Osteocyte (in vitro differentiated cells): ENCODE data around the gene RND1. TPM values are rescaled to one million over a fixed set of nuclear protein-coding genes. Genes with fewer than 3 reads are reported as not detected.

Experiments used
- DNase-seq: peaks from one replicate; pipeline ENCODE4 v3.0.0; 2021; ENCODE audit warnings: mixed read lengths; ENCODE audit not compliant: unreplicated experiment; ENCODE audit errors: extremely low spot score
- H3K27ac Mint-ChIP-seq: one replicate; pipeline ENCODE4 v1.8.0; 2021; ENCODE audit warnings: mild to moderate bottlenecking, mixed read lengths; ENCODE audit not compliant: unreplicated experiment
- H3K27me3 Mint-ChIP-seq: one replicate; pipeline ENCODE4 v1.8.0; 2021; ENCODE audit warnings: mixed read lengths; ENCODE audit not compliant: unreplicated experiment
- H3K36me3 Mint-ChIP-seq: one replicate; pipeline ENCODE4 v1.8.0; 2021; ENCODE audit warnings: mixed read lengths; ENCODE audit not compliant: unreplicated experiment
- H3K4me1 Mint-ChIP-seq: one replicate; pipeline ENCODE4 v1.8.0; 2021; ENCODE audit warnings: mixed read lengths; ENCODE audit not compliant: unreplicated experiment
- H3K4me3 Mint-ChIP-seq: one replicate; pipeline ENCODE4 v1.8.0; 2021; ENCODE audit warnings: mild to moderate bottlenecking, moderate library complexity, mixed read lengths; ENCODE audit not compliant: unreplicated experiment
- H3K9me3 Mint-ChIP-seq: one replicate; pipeline ENCODE4 v1.8.0; 2021; ENCODE audit warnings: mixed read lengths; ENCODE audit not compliant: unreplicated experiment
- CTCF ChIP-seq: fragments of 200-600 bp; sonication (generic); IDR thresholded peaks from 2 replicates; pipeline ENCODE4 v1.5.0; 2021; ENCODE audit warnings: antibody characterized with exemption, mild to moderate bottlenecking, moderate library complexity
- total RNA-seq: library from RNA; stranded (reverse); gene quantifications from 2 replicates; pipeline ENCODE4 v1.2.1, GENCODE V29; 2021

RND1 gene
- total RNA-seq, 1 donor from 2014 or later = 0.89 TPM

- H3K27me3 Mint-ChIP-seq = no peaks in the 10 kb centered on the region
- peaks cover 47% of the 10 kb centered on the region for H3K4me1 Mint-ChIP-seq
- DNase-seq = peak; percentile 89
- H3K36me3 Mint-ChIP-seq = no peaks in the 10 kb centered on the region
- TF ChIP-seq CTCF = no peak
- no peaks in the 10 kb centered on the region for H3K9me3 Mint-ChIP-seq
- H3K27ac Mint-ChIP-seq = peak within 1 kb of the TSS; percentile 93
- peak within 1 kb of the TSS; percentile 97 for H3K4me3 Mint-ChIP-seq
Measured at GRCh38 chr12:48817873-48818830, 47.5 kb downstream of the RND1 start, which contains the start of gene CACNB3. Gene CACNB3, plus strand, starts transcription at chr12:48818496. Its CDS starts 434 bp downstream, at chr12:48818930.

- H3K27ac Mint-ChIP-seq = peak overlapping the region; percentile 80
- no peak for TF ChIP-seq CTCF
- H3K36me3 Mint-ChIP-seq = no peaks in the 10 kb centered on the region
- peaks cover 63% of the 10 kb centered on the region for H3K4me1 Mint-ChIP-seq
- DNase-seq = no peak
- H3K9me3 Mint-ChIP-seq = no peaks in the 10 kb centered on the region
- peak overlapping the region; percentile 97 for H3K4me3 Mint-ChIP-seq
- H3K27me3 Mint-ChIP-seq = no peaks in the 10 kb centered on the region
Measured at GRCh38 chr12:48816143-48816854, 49.4 kb downstream of the RND1 start.

- H3K27ac Mint-ChIP-seq = peak overlapping the region; percentile 98
- peak; percentile 92 for DNase-seq
- no peaks in the 10 kb centered on the region for H3K27me3 Mint-ChIP-seq
- no peaks in the 10 kb centered on the region for H3K36me3 Mint-ChIP-seq
- no peaks in the 10 kb centered on the region for H3K9me3 Mint-ChIP-seq
- H3K4me3 Mint-ChIP-seq = peak overlapping the region; percentile 97
- H3K4me1 Mint-ChIP-seq = peaks cover 70% of the 10 kb centered on the region
- TF ChIP-seq CTCF = no peak
Measured at GRCh38 chr12:48815126-48816110, 50.3 kb downstream of the RND1 start.

GRCh38 chr12:48814262-48815125, 51.2 kb downstream of the RND1 start:
- Mint-ChIP-seq H3K9me3 (no peaks in the 10 kb centered on the region), H3K27ac (peak overlapping the region; percentile 98), H3K27me3 (no peaks in the 10 kb centered on the region), H3K36me3 (no peaks in the 10 kb centered on the region), H3K4me3 (peak overlapping the region; percentile 97), H3K4me1 (peaks cover 68% of the 10 kb centered on the region)
- peak; percentile 100 for TF ChIP-seq CTCF
- peak; percentile 95 for DNase-seq
